Neural cell (in vitro differentiated cells): ENCODE results near the gene ARL4A.

Experiments used
- CTCF ChIP-seq: fragments of 450-650 bp; IDR thresholded peaks from 2 replicates; pipeline ENCODE4 v1.5.1; 2014; ENCODE audit warnings: antibody characterized with exemption, mild to moderate bottlenecking, moderate library complexity; ENCODE audit not compliant: poor library complexity, severe bottlenecking
- MXI1 ChIP-seq: fragments of 450-650 bp; conservative IDR thresholded peaks from 2 replicates; pipeline ENCODE4 v1.6.1; 2014; ENCODE audit warnings: antibody characterized with exemption, mild to moderate bottlenecking; ENCODE audit not compliant: poor library complexity, severe bottlenecking
- REST ChIP-seq: IDR thresholded peaks from 2 replicates; pipeline ENCODE4 v1.6.1; 2012; ENCODE audit warnings: borderline replicate concordance

- TF ChIP-seq CTCF (no peak), MXI1 (no peak), REST (no peak)
Measured at GRCh38 chr7:12648704-12649261, 38.6 kb upstream of the ARL4A start.
